GM19328 (cell line): Measurements from ENCODE around the gene NRSN1.
"Not testable (repeated sequence)": the region's sequence is repeated elsewhere in the genome, so short reads cannot be mapped to it uniquely, and the experiment has no call there.

Experiments
- ATAC-seq: cut with Tn5 transposase; IDR thresholded peaks from one replicate; pipeline ENCODE4 v1.9.1; 2021; ENCODE audit warnings: mild to moderate bottlenecking, moderate library complexity; ENCODE audit not compliant: unreplicated experiment

NRSN1 gene

DNA sequence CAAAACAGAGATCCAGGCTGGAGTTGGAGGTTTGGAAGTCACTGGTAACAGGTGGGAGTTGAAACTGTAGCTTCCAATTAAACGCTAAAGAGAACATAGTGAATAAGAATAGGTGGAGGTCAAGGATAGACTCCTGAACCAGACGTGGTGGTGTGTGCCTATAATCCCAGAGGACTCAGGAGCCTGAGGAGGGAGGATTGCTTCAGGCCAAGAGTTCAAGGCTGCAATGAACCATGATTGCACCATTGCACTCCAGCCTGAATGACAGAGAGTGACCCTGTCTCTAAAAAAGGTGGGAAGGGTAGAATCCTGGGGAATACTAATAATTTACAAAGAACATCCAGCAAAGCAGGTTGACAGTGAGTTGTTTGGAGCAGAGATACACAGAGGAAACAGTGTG lies 13.6 kb downstream of the NRSN1 start:
- no peak for ATAC-seq

DNA sequence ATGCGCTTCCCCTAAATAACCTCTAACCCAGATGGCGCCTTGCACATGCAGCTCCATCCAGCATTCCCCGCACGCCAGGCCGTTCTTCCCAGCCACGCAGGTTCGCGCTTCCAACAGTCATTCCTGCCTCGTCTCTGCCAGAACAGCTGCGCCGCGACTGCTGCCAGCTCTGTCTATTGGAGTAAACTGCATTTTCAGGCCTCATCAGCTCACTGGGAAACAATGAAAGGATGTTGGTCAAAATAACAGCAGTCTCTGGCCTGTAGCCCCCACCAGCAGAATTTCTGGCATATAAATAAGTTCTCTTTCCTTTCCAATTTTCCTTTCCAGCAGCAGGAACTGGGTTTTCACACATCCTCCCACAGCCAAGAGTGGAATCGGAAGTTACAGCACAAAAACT lies 14.6 kb downstream of the NRSN1 start:
- ATAC-seq = no peak

DNA sequence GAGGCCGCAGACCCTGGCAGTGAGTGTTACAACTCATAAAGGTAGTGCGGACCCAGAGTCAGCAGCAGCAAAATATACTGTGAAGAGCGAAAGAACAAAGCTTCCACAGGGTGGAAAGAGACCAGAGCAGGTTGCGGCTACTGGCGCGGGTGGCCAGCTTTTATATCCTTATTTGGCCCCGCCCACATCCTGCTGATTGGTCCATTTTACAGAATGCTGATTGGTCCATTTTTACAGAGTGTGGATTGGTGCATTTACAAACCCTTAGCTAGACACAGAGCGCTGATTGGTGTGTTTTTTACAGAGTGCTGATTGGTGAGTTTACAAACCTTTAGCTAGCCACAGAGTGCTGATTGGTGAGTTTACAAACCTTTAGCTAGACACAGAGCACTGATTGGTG lies 16.7 kb downstream of the NRSN1 start:
- ATAC-seq = not testable (repeated sequence)

DNA sequence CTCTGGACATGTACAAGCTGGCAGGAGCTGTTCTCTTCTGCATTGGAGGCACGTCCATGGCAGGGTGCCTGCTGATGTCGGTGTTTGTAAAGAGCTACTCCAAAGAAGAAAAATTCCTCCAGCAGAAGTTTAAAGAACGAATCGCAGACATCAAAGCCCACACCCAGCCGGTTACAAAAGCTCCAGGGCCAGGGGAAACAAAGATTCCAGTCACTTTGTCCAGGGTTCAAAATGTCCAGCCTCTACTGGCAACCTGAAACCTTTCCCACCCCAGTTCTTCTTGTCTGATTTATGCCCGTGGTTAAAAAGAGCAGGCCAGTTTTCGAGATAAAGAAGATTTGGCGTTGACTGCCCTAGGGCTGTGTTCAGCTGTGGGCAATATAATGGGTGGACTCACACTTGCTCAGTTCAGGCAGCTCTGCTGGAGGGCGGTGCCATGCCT lies 19.7 kb downstream of the NRSN1 start:
- ATAC-seq = no peak

DNA sequence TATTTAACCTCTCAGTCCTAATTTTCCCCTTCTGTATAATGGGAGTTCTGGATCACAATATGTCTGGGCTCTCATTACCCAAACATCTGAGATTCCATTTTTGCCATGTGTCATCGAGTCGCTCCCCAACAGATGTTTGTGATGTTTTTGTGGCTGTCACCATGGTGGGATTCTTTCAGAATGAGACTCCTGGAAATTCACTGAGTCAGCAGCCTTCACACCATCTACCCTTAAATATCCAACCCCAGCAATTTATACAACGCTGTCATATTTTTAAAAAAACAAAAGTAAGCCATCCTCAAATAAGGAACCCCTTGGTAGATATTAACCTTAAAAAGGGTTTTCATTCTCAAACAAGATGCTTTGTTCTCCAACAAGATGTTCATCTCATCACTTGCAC lies 20.9 kb downstream of the NRSN1 start:
- ATAC-seq = no peak

DNA sequence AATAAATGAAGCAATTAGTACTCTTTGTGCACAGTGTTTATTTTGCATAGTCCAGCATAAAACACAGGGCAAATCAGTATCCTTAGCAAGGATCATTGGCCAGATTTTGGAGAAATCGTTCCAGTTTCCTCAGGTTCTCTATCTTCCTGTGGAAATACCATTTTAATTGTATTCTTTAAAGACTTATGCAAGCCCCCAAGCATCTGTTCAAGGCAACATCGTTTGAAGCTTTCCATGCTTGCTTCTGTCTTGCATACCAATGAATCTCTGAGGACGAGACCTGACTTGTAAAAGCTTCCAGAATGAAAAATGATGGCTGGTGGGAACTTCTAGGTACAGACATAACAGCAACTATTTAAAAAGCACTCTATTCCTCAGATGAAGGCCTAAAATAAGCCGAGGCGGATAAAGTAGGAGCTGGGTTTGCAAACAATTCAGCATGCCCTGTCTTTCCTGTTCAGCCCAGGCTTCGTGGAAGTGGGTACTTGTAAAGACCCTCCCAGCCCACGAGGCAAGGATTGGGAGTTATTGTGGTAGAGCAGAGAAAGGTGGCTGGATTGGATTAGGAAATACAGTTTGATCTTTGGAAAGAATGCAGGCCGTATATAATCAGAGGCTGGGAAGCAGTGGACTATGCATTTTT lies 21.6 kb downstream of the NRSN1 start:
- ATAC-seq = no peak

DNA sequence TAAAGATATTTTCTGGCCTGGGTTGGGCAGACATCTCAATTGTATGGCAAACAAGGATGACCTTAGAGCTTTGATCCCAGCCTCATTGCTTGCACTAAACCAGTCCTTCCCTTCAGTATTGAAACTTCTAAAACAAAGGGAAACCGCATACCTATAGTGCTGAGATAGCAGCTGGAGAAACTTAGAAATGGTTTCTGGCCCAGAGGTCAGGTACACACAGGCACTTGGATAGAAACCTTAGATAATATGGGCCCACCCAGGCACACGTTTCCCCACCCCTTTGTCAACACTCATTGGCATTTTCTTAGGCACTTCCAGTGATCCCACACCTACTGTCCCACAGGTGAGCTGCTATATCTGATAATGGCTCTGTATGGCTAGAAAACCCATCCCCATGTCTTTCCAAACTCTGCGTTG lies 22.1 kb downstream of the NRSN1 start:
- no peak for ATAC-seq

DNA sequence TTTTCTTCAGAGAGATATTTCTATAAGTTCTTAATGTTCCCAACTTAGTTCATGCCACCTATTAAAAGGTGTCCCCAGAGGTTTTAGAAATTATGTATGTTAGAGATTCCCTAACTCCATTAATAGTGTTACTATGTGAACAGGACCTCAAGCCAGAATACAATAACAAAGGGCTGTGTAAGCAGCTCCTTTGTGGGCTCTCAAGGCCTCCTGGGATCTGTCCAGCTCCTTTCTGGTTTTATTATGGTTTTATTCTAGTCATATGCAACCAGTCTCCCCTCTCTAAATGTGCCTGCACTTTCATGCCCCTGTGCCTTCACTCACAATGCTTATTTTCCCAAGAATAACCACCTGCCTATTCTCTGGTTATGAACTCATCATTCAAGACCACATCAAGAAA lies 22.7 kb downstream of the NRSN1 start:
- ATAC-seq = no peak

DNA sequence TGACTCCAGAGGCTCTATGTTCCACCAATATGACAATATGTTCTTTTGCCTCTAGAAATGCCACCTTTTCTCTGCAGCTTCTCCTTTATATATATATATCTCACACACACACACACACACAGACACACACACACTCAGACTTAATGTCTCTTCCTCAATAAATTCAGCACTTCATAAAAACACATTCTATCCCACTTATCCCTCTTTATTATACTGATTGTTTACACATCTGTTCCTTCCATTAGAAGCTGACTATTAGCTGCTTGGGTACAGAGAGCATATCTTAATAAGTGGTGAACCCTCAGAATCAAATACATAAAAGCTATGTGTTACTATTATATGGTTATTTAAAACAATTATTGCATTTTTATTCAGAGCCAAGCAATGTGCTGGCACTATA lies 23.3 kb downstream of the NRSN1 start:
- ATAC-seq = no peak

DNA sequence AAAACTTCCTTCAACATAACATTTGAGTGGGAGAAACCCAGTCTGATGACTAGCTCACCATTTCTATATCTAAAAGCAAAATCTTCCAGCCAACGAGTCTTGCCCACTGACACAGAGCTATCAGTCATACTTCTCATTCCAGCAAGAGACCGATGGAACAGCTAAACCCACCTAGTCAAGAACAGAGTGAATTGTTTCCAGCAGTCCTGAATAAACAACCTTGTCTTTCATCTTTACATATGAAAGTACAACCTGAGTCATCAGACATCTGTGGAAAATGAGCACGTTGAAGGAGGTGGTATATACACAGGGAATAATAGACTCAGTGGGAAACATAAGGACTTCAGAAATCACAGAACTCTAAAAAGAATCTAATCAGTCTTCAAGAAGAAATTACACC lies 23.8 kb downstream of the NRSN1 start:
- no peak for ATAC-seq

DNA sequence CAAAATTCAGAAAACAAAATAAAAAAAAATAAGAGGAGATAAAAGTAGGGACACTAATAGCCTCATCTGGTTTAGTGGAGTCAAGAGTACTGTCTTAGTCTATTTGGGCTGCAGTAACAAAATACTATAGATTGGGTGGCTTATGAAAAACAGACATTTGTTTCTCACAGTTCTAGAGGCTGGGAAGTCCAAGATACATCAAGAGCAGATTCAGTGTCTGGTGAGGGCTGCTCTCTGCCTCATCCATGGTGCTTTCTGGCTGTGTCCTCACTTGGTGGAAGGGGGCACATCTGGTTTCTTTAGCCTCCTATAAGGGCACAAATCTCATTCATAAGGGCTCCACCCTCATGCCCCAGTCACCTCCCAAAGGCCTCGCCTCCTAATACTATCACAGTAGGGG lies 26.0 kb downstream of the NRSN1 start:
- ATAC-seq = no peak

DNA sequence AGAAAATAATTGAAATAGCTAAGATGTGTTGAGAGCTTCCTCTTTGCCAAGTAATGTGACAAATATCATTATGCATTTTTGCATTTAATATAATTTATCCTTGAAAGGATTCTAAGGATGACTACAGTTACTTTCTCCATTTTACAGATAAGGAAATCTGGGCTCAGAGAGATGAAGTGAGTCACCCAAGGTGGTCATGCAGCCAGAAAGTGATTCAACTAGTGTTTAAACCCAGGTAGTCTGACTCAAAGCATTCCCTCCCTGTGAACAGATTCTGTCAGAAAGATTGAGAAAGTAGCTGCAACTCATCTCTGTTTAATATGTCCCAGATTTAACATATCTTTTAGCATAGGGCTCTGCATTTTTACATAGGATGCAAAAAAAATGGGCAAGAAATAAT lies 28.1 kb downstream of the NRSN1 start:
- no peak for ATAC-seq

DNA sequence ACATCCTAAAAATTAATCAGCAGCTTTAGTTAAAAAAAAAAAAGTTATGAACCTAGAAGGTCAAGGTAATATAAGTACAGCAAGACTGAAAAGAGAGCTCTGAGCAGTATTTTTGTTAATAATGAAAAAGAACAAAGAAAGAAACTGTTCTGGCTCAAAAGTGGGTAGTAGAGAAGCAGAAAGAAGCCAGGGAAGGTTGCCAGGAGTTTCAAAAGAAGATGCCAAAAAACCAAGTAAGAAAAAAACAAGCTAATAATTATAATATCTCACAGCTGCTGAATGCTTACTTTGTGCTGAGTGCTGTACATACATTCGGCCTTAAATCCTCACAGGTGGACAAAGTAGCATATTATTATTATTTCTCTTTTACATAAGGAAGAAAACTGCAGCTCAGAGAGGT lies 31.9 kb downstream of the NRSN1 start:
- no peak for ATAC-seq

DNA sequence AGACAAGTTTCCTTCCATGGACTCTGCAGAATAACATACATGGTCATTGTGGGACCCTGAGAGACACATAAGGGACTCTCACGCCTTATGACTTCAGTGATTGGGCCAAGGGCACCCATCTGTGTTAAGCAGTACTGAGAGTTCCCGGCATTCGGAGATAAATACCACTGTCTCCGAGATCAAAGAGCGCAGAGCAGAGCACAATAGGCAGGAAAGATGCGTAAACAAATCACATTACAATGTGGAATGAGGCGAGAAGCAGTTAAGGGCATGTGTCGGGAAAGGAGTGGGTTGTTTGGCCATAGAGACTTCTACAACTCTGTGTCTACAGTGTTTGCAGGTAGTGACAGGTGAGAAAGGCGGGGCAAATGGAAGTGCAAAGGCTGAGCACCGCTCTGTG lies 57.6 kb downstream of the NRSN1 start:
- no peak for ATAC-seq

DNA sequence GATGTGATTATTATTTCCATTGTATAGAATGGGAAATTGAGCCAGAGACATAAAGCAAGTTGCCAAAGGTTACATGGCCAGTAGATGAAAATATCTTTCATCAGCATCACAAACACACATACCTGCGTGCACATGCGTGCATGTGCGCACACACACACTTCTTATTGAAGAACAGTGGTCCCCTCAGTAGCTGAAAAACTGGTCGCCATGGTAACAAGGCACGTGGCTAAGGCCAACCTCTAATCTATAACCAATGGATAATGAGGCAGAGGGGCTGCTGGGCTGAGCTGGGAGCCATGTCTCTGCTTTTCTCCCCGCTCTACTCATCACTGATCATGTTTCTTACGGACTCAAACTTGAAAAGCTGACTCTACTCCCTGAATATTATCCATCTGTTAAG lies 60.3 kb downstream of the NRSN1 start:
- ATAC-seq = no peak

DNA sequence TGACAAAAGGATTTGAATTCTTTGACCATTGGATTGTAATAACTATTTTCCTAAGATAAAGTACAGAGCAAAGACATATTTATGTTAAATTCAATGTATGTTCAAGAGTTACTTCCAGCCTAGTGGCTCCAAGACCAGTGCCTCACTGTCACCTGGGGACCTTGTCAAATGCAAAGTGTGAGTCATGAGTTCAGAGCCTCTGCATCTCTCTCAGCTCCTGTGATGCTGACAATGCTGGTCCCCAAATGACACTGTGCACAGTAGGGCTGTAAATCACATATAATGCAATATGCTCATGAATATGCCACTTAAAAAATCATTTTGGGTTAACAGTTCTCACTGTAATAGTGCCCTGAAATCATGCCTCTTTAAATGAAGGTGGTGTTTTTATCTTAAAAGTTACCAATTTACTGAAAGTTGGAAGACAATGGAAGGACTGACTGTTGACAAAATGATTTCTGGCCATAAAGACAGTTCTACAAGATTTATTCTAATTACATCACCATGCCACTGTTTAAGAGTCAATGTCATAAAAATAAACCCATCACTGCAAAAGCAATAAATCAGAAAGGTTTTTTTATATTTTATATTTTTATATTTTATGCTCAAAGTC lies 62.1 kb downstream of the NRSN1 start:
- no peak for ATAC-seq

DNA sequence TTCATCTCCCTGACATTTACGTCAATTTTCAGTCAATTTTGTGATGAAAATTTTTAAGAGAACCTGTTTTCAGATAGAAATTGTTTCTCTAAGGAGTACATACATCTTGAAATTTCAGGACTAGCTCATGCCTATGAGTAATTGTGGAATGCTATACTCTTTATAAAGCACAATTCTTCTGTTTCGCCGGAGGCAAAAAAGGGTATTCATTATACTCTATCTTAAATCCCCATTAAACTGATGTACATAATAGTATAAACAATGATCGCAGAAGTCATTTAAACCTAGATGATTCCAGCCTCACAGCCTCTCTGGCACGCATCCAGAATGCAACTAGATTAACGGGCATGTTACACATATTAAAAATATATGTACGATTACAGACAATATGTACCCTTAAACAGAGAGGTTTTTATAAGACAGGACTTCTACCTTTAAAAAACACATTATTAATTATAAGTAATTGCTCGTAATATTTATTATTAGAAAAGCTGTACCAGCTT lies 62.6 kb downstream of the NRSN1 start:
- ATAC-seq = no peak

DNA sequence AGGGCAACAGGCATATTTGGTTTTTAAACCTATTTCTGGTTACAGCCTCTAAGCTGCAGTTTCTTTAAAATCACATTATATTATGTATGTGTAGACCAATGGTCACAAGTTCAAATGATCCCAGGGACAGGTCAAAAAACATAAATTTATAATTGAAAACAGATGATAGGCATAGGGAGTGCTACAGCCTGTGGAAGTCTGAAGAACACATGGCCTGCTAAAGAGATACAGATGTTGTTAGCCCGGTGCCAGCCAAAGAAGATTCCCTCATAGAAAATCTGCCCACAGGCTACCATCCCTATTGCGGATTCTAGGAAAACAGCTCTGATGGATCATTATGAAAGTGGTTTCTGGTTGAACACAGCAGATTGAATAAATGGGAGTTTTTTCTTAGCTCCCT lies 65.3 kb downstream of the NRSN1 start:
- no peak for ATAC-seq

DNA sequence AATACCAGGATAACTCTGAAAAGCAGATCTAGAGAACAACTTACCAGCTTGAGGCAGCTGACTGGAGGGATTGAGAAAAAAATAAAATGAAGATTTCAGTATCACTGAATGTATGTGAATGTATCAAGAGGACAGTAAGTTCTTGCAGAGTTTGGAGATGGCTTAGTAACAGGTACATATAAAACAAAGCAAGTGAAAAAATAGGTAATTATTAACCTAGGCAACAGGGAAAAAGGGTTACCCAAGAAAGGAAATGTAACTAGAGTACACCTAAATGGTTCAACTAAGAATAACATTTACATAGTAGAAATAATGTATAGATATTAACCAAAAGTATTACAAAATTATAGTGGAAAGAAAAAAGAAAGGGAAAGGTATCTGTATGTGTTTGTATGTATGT lies 67.3 kb downstream of the NRSN1 start:
- no peak for ATAC-seq

DNA sequence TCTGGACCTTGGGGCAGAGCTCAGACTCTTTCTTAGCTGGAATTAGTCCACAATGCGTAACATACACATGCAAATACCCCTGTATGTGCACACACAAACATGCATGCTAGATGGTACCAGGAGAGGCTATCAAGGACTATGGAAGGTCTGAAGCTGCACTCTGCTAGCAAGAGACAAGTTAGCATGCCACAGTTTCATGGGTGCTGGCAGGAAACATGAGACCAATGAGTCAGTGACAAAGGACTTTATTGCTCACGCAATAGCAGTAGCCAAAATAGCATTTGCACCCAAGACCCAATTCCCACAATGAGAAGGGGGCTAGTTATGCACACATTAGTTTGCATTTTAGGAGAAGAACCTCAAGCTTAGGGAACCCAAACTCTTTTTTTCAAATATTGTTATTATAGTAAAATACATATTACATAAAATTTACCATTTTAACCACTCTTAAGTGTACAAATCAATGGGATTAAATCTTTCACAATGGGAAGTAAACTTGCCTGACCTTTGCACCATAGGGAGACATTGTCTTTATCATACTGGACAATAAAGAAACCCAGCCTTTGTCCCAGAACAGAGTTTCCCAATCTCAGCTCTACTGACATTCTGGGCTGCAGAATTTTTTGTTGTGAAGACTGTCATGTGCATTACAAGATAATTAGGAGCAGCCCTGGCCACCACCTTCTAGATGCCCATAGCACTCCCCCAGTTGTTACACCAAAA lies 69.1 kb downstream of the NRSN1 start:
- no peak for ATAC-seq

DNA sequence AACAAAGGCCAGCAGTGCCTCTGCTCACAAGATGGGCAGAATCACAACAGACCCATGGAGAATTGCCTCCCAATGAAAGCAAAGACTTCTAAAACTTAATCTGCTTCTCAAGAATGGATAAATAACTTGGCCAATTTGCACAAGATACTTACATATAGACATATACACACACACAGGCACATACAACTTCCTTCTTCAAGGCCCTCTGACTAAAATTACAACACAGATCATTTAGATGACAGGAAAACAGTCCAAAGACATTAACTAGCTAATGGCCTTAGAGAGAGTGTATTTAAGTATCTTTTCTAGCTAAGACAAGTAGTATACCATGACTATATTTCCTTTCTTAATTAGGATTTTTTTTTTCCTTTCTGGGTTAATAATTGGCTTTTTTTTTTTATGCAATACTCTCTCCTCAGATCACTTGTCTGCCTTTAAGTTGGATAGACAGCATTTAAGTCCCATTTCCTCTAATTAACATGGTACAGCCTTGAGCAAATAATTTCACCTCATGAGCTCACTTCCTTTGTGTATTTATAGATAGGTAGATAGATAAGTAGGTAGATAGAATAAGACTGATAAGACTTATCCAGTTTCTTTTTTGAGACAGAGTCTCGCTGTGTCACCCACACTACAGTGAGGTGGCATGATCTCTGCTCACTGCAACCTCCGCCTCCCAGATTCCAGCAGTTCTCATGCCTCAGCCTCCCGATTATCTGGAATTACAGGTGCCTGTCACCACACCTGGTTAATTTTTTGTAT lies 70.0 kb downstream of the NRSN1 start:
- ATAC-seq = no peak
